ENCODE measurements around the gene NDUFS6. TPM values are rescaled to one million over a fixed set of nuclear protein-coding genes. Genes with fewer than 3 reads are reported as not detected.

NDUFS6 gene
- total RNA-seq, 1 donor from 2014 or later, result 22.5 TPM

GRCh38 chr5:1819458-1819857, 18.3 kb downstream of the NDUFS6 start:
- ChIA-PET POLR2A (no interaction called here), CTCF (no interaction called here)

GRCh38 chr5:1820381-1820780, 19.2 kb downstream of the NDUFS6 start:
- Mint-ChIP-seq H3K4me1 (peaks cover 5% of the 10 kb centered on the region), H3K4me3 (no peak overlapping the region), H3K27ac (no peak overlapping the region), H3K9me3 (no peaks in the 10 kb centered on the region), H3K27me3 (no peaks in the 10 kb centered on the region), H3K36me3 (ENCODE audit: low read depth) (peaks cover 80% of the 10 kb centered on the region)
- ChIA-PET CTCF (no interaction called here), POLR2A (no interaction called here)
- intact Hi-C loops (cut with micrococcal nuclease), result no loop called here
- ATAC-seq (ENCODE audit: low read depth) (no peak), DNase-seq (no peak)
- TF ChIP-seq, protein P1, sequence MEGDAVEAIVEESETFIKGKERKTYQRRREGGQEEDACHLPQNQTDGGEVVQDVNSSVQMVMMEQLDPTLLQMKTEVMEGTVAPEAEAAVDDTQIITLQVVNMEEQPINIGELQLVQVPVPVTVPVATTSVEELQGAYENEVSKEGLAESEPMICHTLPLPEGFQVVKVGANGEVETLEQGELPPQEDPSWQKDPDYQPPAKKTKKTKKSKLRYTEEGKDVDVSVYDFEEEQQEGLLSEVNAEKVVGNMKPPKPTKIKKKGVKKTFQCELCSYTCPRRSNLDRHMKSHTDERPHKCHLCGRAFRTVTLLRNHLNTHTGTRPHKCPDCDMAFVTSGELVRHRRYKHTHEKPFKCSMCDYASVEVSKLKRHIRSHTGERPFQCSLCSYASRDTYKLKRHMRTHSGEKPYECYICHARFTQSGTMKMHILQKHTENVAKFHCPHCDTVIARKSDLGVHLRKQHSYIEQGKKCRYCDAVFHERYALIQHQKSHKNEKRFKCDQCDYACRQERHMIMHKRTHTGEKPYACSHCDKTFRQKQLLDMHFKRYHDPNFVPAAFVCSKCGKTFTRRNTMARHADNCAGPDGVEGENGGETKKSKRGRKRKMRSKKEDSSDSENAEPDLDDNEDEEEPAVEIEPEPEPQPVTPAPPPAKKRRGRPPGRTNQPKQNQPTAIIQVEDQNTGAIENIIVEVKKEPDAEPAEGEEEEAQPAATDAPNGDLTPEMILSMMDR (IDR thresholded peaks at IDR 0.05), result no peak

More at GRCh38 chr5:1819458-1819857, 18.3 kb downstream of the NDUFS6 start:
- H3K27ac Mint-ChIP-seq, result no peak overlapping the region
- H3K27me3 Mint-ChIP-seq, result no peaks in the 10 kb centered on the region
- DNase-seq (no peak), ATAC-seq (ENCODE audit: low read depth) (no peak)
- no peaks in the 10 kb centered on the region for H3K9me3 Mint-ChIP-seq
- TF ChIP-seq, protein P1 (IDR thresholded peaks at IDR 0.05), result no peak
- H3K4me3 Mint-ChIP-seq, result no peak overlapping the region
- peaks cover 5% of the 10 kb centered on the region for H3K4me1 Mint-ChIP-seq
- intact Hi-C loops (cut with micrococcal nuclease), result no loop called here
- H3K36me3 Mint-ChIP-seq (ENCODE audit: low read depth), result peaks cover 87% of the 10 kb centered on the region

DNA sequence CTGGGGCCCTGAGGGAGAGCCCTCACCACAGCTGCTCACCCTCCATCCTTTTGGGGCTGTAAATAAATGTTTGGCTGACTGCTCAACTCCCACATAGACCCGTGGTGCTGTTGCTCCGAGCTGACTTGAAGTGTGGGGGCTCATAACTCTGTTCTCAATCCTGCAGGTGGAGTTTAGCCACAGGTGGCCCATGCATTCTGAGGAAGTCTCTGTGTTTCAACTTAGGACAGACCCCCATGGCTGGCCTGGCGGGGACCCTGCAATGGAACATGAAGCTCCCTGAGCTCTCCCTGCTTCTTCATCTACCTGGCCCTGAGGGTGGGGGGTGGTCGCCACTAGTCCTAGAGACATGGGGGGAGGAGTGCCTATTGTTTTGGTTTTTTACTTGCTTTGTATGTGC, 19.7 kb downstream of the NDUFS6 start:
- POLR2A ChIA-PET, result no interaction called here
- CTCF ChIA-PET, result no interaction called here
- ATAC-seq (ENCODE audit: low read depth), result no peak

DNA sequence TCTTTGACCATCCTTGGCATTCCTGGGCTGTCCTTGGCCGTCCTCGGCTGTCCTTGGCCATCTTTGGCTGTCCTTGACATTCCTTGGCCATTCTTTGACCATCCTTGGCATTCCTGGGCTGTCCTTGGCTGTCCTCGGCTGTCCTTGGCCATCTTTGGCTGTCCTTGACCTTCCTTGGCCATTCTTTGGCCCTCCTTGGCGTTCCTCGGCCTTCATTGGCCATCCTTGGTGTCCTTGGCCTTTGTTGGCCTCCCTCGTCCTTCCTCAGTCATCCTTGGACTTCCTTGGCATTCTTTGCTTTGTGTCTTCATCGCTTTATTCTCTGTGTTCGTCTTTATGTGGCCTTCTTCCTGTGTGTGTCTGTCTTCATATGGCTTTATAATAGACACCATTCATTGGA, 20.7 kb downstream of the NDUFS6 start:
- Mint-ChIP-seq H3K36me3 (ENCODE audit: low read depth) (peaks cover 74% of the 10 kb centered on the region), H3K9me3 (no peaks in the 10 kb centered on the region), H3K27me3 (no peaks in the 10 kb centered on the region), H3K4me1 (peaks cover 5% of the 10 kb centered on the region), H3K4me3 (no peak overlapping the region), H3K27ac (no peak overlapping the region)
- intact Hi-C loops (cut with micrococcal nuclease), result no loop called here
- ATAC-seq (ENCODE audit: low read depth) (no peak), DNase-seq (no peak)
- TF ChIP-seq, protein P1 (IDR thresholded peaks at IDR 0.05), result no peak
- ChIA-PET POLR2A (no interaction called here), CTCF (no interaction called here)

More for the DNA sequence above, 19.7 kb downstream of the NDUFS6 start:
- no peak overlapping the region for H3K4me3 Mint-ChIP-seq
- no peaks in the 10 kb centered on the region for H3K27me3 Mint-ChIP-seq
- no peak for DNase-seq
- peaks cover 77% of the 10 kb centered on the region for H3K36me3 Mint-ChIP-seq (ENCODE audit: low read depth)
- H3K4me1 Mint-ChIP-seq, result peaks cover 5% of the 10 kb centered on the region
- TF ChIP-seq, protein P1 (IDR thresholded peaks at IDR 0.05), result no peak
- H3K27ac Mint-ChIP-seq, result no peak overlapping the region
- intact Hi-C loops (cut with micrococcal nuclease), result no loop called here
- no peaks in the 10 kb centered on the region for H3K9me3 Mint-ChIP-seq

DNA sequence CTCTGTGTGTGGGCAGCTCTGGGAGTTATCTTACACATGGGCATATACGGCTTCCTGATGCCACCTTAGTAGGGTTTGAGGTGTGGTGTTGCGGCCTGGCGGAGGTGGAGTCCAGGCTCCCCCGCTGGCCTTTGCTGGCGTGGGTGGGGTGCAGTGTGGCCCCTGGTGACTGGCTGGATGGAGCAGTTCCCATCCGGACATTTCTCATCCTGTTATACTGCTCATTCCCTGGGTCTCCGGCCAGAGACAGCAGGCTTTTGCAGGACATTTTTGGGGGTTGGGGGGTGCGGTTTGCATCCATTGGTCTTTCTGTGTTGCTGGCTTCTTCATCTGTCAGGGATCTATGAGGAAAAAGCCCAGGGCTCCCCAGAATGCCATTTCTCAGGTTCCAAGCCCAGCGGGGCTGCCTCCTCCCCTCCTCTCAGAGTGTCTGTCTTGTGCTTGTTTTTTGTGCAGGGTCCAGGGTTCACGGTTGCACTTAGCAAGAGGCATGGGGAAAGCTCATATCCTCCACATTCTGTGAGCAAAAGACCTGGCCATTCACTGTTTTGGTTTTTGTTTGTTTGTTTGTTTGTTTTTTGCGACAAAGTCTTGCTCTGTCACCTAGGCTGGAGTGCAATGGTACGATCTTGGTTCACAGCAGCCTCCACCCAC, 22.3 kb downstream of the NDUFS6 start:
- Mint-ChIP-seq H3K4me3 (no peak overlapping the region), H3K27me3 (no peaks in the 10 kb centered on the region), H3K9me3 (no peaks in the 10 kb centered on the region), H3K36me3 (ENCODE audit: low read depth) (peaks cover 59% of the 10 kb centered on the region), H3K27ac (no peak overlapping the region), H3K4me1 (peaks cover 5% of the 10 kb centered on the region)
- POLR2A ChIA-PET, result no interaction called here
- TF ChIP-seq, protein P1 (IDR thresholded peaks at IDR 0.05), result no peak
- CTCF ChIA-PET, result no interaction called here
- ATAC-seq (ENCODE audit: low read depth) (no peak), DNase-seq (no peak)
- intact Hi-C loops (cut with micrococcal nuclease), result no loop called here

All from activated B cell treated with CpG ODN at 0.5 μM for 24 hours (primary cell).